Ishikawa (cell line): Measurements from ENCODE around the gene MRPL14.

Experiments used
- CEBPB ChIP-seq: IDR thresholded peaks from 2 replicates; pipeline ENCODE4 v1.6.1; 2012
- CREB1 ChIP-seq: IDR thresholded peaks from 2 replicates; pipeline ENCODE4 v1.6.1; 2012; ENCODE audit warnings: low read depth
- EGR1 ChIP-seq: IDR thresholded peaks from 2 replicates; pipeline ENCODE4 v1.6.1; 2012
- EP300 ChIP-seq: IDR thresholded peaks from 2 replicates; pipeline ENCODE4 v1.6.1; 2012; ENCODE audit warnings: borderline replicate concordance
- FOXM1 ChIP-seq: IDR thresholded peaks from 2 replicates; pipeline ENCODE4 v1.6.1; 2012; ENCODE audit warnings: low read depth, borderline replicate concordance
- NFIC ChIP-seq: IDR thresholded peaks from 2 replicates; pipeline ENCODE4 v1.6.1; 2012
- RAD21 ChIP-seq: IDR thresholded peaks from 2 replicates; pipeline ENCODE4 v1.6.1; 2012; ENCODE audit warnings: low read depth
- TAF1 ChIP-seq: IDR thresholded peaks from 2 replicates; pipeline ENCODE4 v1.6.1; 2012; ENCODE audit warnings: low read depth, mild to moderate bottlenecking
- TEAD4 ChIP-seq: IDR thresholded peaks from 2 replicates; pipeline ENCODE4 v1.6.1; 2012
- YY1 ChIP-seq: IDR thresholded peaks from 2 replicates; pipeline ENCODE4 v1.6.1; 2012; ENCODE audit warnings: low read depth
- ZBTB7A ChIP-seq: IDR thresholded peaks from 2 replicates; pipeline ENCODE4 v1.6.1; 2012; ENCODE audit warnings: low read depth
- TF ChIP-seq, protein P1 (sequence below): IDR thresholded peaks from 2 replicates; pipeline ENCODE4 v1.6.1; 2012; ENCODE audit warnings: low read depth, mild to moderate bottlenecking
- TF ChIP-seq, protein P2 (sequence below): IDR thresholded peaks from 2 replicates; pipeline ENCODE4 v1.6.1; 2012
- TF ChIP-seq, protein P3 (sequence below): IDR thresholded peaks from 2 replicates; pipeline ENCODE4 v1.6.1; 2012

DNA sequence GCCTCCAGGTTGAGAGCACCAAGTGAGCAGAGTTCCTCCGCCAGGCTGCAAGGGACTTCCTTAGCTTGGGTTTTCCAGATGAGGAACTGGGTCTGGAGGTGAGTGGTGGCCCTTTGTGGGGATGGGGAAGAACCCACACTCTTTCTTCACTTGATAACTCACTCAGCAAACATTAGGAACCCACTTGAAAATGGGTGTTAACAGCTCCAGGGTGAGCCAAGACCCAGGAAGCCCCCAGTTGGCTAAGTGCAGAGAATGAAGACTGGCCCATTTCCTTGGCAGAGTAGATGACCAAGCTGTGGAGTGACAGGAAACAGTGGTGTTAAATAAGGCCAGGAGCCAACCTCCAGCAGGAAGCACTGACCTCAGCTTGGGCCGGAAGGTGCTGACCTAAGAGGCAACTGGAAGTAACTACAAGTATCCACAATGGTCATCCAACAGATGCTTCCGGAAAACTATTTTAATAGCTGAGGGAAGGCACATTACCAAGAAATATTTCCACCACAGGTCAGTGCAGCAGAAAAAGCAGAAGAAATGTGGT lies 22.7 kb downstream of the MRPL14 start:
- TF ChIP-seq TEAD4: no peak
- no peak for TF ChIP-seq FOXM1
- TF ChIP-seq, protein P1, sequence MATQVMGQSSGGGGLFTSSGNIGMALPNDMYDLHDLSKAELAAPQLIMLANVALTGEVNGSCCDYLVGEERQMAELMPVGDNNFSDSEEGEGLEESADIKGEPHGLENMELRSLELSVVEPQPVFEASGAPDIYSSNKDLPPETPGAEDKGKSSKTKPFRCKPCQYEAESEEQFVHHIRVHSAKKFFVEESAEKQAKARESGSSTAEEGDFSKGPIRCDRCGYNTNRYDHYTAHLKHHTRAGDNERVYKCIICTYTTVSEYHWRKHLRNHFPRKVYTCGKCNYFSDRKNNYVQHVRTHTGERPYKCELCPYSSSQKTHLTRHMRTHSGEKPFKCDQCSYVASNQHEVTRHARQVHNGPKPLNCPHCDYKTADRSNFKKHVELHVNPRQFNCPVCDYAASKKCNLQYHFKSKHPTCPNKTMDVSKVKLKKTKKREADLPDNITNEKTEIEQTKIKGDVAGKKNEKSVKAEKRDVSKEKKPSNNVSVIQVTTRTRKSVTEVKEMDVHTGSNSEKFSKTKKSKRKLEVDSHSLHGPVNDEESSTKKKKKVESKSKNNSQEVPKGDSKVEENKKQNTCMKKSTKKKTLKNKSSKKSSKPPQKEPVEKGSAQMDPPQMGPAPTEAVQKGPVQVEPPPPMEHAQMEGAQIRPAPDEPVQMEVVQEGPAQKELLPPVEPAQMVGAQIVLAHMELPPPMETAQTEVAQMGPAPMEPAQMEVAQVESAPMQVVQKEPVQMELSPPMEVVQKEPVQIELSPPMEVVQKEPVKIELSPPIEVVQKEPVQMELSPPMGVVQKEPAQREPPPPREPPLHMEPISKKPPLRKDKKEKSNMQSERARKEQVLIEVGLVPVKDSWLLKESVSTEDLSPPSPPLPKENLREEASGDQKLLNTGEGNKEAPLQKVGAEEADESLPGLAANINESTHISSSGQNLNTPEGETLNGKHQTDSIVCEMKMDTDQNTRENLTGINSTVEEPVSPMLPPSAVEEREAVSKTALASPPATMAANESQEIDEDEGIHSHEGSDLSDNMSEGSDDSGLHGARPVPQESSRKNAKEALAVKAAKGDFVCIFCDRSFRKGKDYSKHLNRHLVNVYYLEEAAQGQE: no peak
- no peak for TF ChIP-seq YY1
- TF ChIP-seq, protein P2, sequence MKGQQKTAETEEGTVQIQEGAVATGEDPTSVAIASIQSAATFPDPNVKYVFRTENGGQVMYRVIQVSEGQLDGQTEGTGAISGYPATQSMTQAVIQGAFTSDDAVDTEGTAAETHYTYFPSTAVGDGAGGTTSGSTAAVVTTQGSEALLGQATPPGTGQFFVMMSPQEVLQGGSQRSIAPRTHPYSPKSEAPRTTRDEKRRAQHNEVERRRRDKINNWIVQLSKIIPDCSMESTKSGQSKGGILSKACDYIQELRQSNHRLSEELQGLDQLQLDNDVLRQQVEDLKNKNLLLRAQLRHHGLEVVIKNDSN: no peak
- no peak for TF ChIP-seq TAF1
- TF ChIP-seq CEBPB: no peak
- TF ChIP-seq EGR1: no peak
- TF ChIP-seq EP300: no peak
- no peak for TF ChIP-seq CREB1
- TF ChIP-seq RAD21: no peak
- TF ChIP-seq NFIC: no peak
- TF ChIP-seq, protein P3, sequence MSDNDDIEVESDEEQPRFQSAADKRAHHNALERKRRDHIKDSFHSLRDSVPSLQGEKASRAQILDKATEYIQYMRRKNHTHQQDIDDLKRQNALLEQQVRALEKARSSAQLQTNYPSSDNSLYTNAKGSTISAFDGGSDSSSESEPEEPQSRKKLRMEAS: no peak
- TF ChIP-seq ZBTB7A: no peak
